HG03520 (cell line): Measurements from ENCODE around the gene HLF.

Experiments
- ATAC-seq: cut with Tn5 transposase; IDR thresholded peaks from one replicate; pipeline ENCODE4 v1.9.1; 2021; ENCODE audit warnings: mild to moderate bottlenecking, moderate library complexity; ENCODE audit not compliant: unreplicated experiment

Gene HLF

GRCh38 chr17:55274355-55275255 lies 9.8 kb downstream of the HLF start:
- ATAC-seq = no peak

- no peak for ATAC-seq
Measured at GRCh38 chr17:55275894-55276804, 11.4 kb downstream of the HLF start.

- ATAC-seq = no peak
Measured at GRCh38 chr17:55278173-55278961, 13.6 kb downstream of the HLF start.

- ATAC-seq = no peak
Measured at GRCh38 chr17:55279203-55279602, 14.4 kb downstream of the HLF start.

- ATAC-seq = no peak
Measured at GRCh38 chr17:55279788-55280187, 15.0 kb downstream of the HLF start.

GRCh38 chr17:55280212-55280611 lies 15.5 kb downstream of the HLF start:
- ATAC-seq = no peak

- no peak for ATAC-seq
Measured at GRCh38 chr17:55281649-55282378, 17.1 kb downstream of the HLF start.

- ATAC-seq = no peak
Measured at GRCh38 chr17:55282379-55282702, 17.6 kb downstream of the HLF start.

GRCh38 chr17:55282741-55283140 lies 18.0 kb downstream of the HLF start:
- ATAC-seq = no peak

- ATAC-seq = no peak
Measured at GRCh38 chr17:55283256-55283965, 18.7 kb downstream of the HLF start.

GRCh38 chr17:55284001-55284884 lies 19.5 kb downstream of the HLF start:
- no peak for ATAC-seq

GRCh38 chr17:55284944-55285339 lies 20.2 kb downstream of the HLF start:
- ATAC-seq = no peak

- ATAC-seq = no peak
Measured at GRCh38 chr17:55285340-55286301, 20.9 kb downstream of the HLF start.

GRCh38 chr17:55286681-55287589 lies 22.2 kb downstream of the HLF start:
- no peak for ATAC-seq

GRCh38 chr17:55288356-55289105 lies 23.8 kb downstream of the HLF start:
- ATAC-seq = no peak

GRCh38 chr17:55289106-55289446 lies 24.3 kb downstream of the HLF start:
- ATAC-seq = no peak
